AG04450 (cell line): Measurements from ENCODE around the gene RNF207. TPM values are rescaled to one million over a fixed set of nuclear protein-coding genes. Genes with fewer than 3 reads are reported as not detected.

ENCODE experiments used
- CTCF ChIA-PET: fragments of 300-600, 350-600 bp; formaldehyde crosslinking; extraction: SDS; loops from one replicate; lab custom pipeline; 2022; ENCODE audit warnings: antibody characterized with exemption, inconsistent platforms; lab: Charles Lee
- POLR2A ChIA-PET: fragments of 350-600 bp; formaldehyde crosslinking; extraction: SDS; loops from one replicate; lab custom pipeline; 2021; ENCODE audit warnings: antibody characterized with exemption, inconsistent platforms; lab: Yijun Ruan, JAX
- DNase-seq: peaks from one replicate; pipeline ENCODE4 v3.0.0-alpha.2; 2011; ENCODE audit warnings: low read depth, low spot score
- H3K27ac ChIP-seq: one replicate; pipeline ENCODE4 v1.5.1; 2012; ENCODE audit warnings: low read depth, low read length, control low read depth
- H3K27me3 ChIP-seq: one replicate; pipeline ENCODE4 v1.6.0; 2012; ENCODE audit warnings: low read length; ENCODE audit not compliant: control insufficient read depth, insufficient read depth
- H3K4me3 ChIP-seq: 2 replicates; pipeline ENCODE4 v1.5.1; 2011; ENCODE audit warnings: mild to moderate bottlenecking, low read depth, low read length, control low read depth
- H3K9me3 ChIP-seq: 2 replicates; pipeline ENCODE4 v1.5.1; 2012; ENCODE audit warnings: low read length; ENCODE audit not compliant: control insufficient read depth, insufficient read depth
- CTCF ChIP-seq: IDR thresholded peaks from 2 replicates; pipeline ENCODE4 v1.5.1; 2011; ENCODE audit warnings: low read depth, low read length, control low read depth, inconsistent platforms
- polyA plus RNA-seq: library from polyadenylated mRNA; depleted of rRNA; stranded (reverse); fragments of >200 nt; gene quantifications from 2 replicates; pipeline ENCODE4 v1.2.3, GENCODE V29; 2011

Gene RNF207
- polyA plus RNA-seq, 1 experiment, result 7.2 TPM

- no peaks in the 10 kb centered on the region for H3K27me3 ChIP-seq
- ChIA-PET POLR2A (interaction anchor here (0.8 kb wide), 1 partner anchor 10 kb away, joined by 3 read pairs; no protein-coding TSS in a partner anchor), CTCF (interaction anchor here (0.8 to 2.0 kb wide), 4 partner anchors 14 to 47 kb away, joined by 3 to 9 read pairs (median 3); no protein-coding TSS in a partner anchor)
- peak within 1 kb of the TSS; percentile 94 for H3K4me3 ChIP-seq
- no peak for TF ChIP-seq CTCF
- peaks cover 3% of the 10 kb centered on the region; the same call in 1 of the 2 replicates for H3K9me3 ChIP-seq
- DNase-seq, result peak; percentile 97
- H3K27ac ChIP-seq, result peak within 1 kb of the TSS; percentile 65
Observed at GRCh38 chr1:6199298-6200187, 6.4 kb upstream of the RNF207 start, which contains the start of gene RPL22. TSS of gene RPL22 (minus strand) at chr1:6199595. CDS start at chr1:6199573, 22 bp downstream.

GRCh38 chr1:6200188-6200809, 5.6 kb upstream of the RNF207 start:
- no peaks in the 10 kb centered on the region for H3K27me3 ChIP-seq
- ChIA-PET CTCF (interaction anchor here (0.6 to 1.3 kb wide), 5 partner anchors 15 to 134 kb away, joined by 3 read pairs; no protein-coding TSS in a partner anchor), POLR2A (no interaction called here)
- peak overlapping the region; percentile 94 for H3K4me3 ChIP-seq
- TF ChIP-seq CTCF, result no peak
- H3K27ac ChIP-seq, result peak overlapping the region; percentile 47
- peaks cover 3% of the 10 kb centered on the region; the same call in 1 of the 2 replicates for H3K9me3 ChIP-seq
- DNase-seq, result no peak

- H3K27me3 ChIP-seq, result no peaks in the 10 kb centered on the region
- POLR2A ChIA-PET, result interaction anchor here (0.6 kb wide), 1 partner anchor 13 kb away, joined by 3 read pairs; no protein-coding TSS in a partner anchor
- TF ChIP-seq CTCF, result no peak
Observed at GRCh38 chr1:6202256-6202655, 3.7 kb upstream of the RNF207 start.

GRCh38 chr1:6206520-6206855, 569 bp downstream of the RNF207 start:
- Histone ChIP-seq H3K27me3 (no peaks in the 10 kb centered on the region), H3K27ac (no peak overlapping the region), H3K9me3 (no peaks in the 10 kb centered on the region; the same call in 1 of the 2 replicates), H3K4me3 (peak overlapping the region; percentile 58)
- ChIA-PET CTCF (interaction anchor here (0.6 to 2.4 kb wide), 4 partner anchors 8 to 689 kb away, joined by 3 to 9 read pairs (median 4); no protein-coding TSS in a partner anchor), POLR2A (interaction anchor here (0.7 to 1.0 kb wide), 2 partner anchors 30 to 57 kb away, joined by 3 read pairs; partner anchors contain the start of gene ICMT)
- no peak for TF ChIP-seq CTCF
- DNase-seq, result no peak

More at GRCh38 chr1:6202256-6202655, 3.7 kb upstream of the RNF207 start:
- Histone ChIP-seq H3K4me3 (no peak overlapping the region), H3K9me3 (peaks cover 3% of the 10 kb centered on the region; the same call in 1 of the 2 replicates), H3K27ac (no peak overlapping the region)
- no peak for DNase-seq
- CTCF ChIA-PET, result interaction anchor here (1.0 kb wide), 1 partner anchor 16 kb away, joined by 4 read pairs; no protein-coding TSS in a partner anchor
